B cell (primary cell): ENCODE data around the gene MPP4.

Experiments used
- EZH2 ChIP-seq: IDR thresholded peaks from 2 replicates; pipeline ENCODE4 v1.6.1; 2012; ENCODE audit warnings: borderline replicate concordance, low read depth, mild to moderate bottlenecking, moderate library complexity, low read length; ENCODE audit not compliant: insufficient read depth, poor library complexity, severe bottlenecking
- TF ChIP-seq, protein P1 (sequence below): fragments of 200-600 bp; IDR thresholded peaks from one replicate; pipeline ENCODE4 v1.8.0; 2022; ENCODE audit warnings: antibody characterized with exemption, mild to moderate bottlenecking

DNA sequence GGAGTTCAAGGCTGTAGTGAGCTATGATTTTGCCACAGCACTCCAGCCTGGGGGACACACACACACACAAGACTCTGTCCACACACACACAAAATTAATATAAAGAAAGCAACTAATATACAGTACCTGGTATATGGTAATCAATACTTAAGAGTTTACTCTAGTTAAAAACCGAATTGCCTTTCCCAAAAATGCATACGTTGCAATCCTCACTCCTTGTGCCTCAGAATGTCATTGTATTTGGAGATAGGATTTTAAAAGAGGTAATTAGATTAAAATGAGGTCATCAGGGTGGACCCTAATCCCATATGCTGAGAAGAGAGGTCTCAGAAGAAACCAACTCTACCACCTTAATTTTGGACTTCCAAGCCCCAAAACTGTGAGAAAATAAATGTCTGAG, 90.9 kb downstream of the MPP4 start:
- TF ChIP-seq EZH2 = no peak
- TF ChIP-seq, protein P1, sequence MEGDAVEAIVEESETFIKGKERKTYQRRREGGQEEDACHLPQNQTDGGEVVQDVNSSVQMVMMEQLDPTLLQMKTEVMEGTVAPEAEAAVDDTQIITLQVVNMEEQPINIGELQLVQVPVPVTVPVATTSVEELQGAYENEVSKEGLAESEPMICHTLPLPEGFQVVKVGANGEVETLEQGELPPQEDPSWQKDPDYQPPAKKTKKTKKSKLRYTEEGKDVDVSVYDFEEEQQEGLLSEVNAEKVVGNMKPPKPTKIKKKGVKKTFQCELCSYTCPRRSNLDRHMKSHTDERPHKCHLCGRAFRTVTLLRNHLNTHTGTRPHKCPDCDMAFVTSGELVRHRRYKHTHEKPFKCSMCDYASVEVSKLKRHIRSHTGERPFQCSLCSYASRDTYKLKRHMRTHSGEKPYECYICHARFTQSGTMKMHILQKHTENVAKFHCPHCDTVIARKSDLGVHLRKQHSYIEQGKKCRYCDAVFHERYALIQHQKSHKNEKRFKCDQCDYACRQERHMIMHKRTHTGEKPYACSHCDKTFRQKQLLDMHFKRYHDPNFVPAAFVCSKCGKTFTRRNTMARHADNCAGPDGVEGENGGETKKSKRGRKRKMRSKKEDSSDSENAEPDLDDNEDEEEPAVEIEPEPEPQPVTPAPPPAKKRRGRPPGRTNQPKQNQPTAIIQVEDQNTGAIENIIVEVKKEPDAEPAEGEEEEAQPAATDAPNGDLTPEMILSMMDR = no peak
